Activated CD8-positive, alpha-beta memory T cell treated with anti-CD3 and anti-CD28 coated beads for 36 hours (primary cell): Measurements from ENCODE around the gene EIF2B2. TPM values are rescaled to one million over a fixed set of nuclear protein-coding genes. Genes with fewer than 3 reads are reported as not detected.

Experiments used
- CTCF ChIA-PET: fragments of 350-600 bp; sonication (Branson Sonifier 250); formaldehyde crosslinking; loops from one replicate; lab custom pipeline; 2021; ENCODE audit warnings: antibody characterized with exemption; lab: Charles Lee
- POLR2A ChIA-PET: fragments of 350-600 bp; sonication (Branson Sonifier 250); formaldehyde crosslinking; loops from one replicate; lab custom pipeline; 2021; ENCODE audit warnings: antibody characterized with exemption; lab: Charles Lee
- total RNA-seq, 2 experiments: library from RNA; stranded (reverse); gene quantifications; one replicate each; pipeline ENCODE4 v1.2.3, GENCODE V29; 2021

Gene EIF2B2
- total RNA-seq, 2 experiments from 2014 or later, result 62.6 to 64.1 TPM

DNA sequence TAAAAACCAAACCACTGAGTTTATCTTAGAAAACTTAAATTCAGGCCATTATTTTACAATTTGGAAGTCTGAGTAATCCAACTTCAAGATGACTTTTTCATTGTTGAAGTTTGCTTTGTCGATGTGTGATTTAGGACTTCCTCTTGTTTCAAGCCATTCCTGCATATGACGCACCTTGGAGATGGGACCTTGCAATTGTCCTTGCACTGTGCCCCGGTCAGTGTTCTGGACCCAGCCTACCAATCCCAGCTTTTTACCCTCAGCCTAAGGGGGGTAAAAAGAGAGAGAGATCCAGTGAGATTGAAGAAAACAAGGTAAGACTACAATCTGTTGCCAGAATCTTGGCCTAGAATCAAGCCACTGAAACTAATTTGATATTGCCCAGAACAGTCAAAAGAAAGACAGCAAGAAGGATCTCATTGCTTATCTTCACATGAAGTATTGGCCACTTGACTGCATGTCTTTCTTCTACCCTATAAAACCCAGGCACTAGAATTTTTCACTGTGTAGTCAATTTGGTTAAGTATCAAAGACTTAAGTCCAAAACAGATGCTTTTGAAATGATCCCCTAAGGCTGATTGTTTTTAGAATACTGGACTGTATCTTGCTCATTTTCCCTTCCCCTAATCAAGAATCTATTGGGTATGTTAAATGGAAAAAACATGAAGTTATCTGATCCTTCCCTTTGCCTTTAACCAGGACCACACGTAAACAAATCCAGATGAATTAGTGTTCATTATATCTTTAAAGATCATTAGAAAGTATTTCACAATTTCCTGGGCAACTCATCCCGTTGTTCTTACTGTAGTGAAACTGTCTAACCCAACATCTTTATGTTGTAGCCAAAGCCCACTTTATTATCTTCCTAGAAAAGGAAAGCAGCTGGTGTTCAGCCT, 50.9 kb downstream of the EIF2B2 start:
- POLR2A ChIA-PET, result no interaction called here
- CTCF ChIA-PET, result no interaction called here

DNA sequence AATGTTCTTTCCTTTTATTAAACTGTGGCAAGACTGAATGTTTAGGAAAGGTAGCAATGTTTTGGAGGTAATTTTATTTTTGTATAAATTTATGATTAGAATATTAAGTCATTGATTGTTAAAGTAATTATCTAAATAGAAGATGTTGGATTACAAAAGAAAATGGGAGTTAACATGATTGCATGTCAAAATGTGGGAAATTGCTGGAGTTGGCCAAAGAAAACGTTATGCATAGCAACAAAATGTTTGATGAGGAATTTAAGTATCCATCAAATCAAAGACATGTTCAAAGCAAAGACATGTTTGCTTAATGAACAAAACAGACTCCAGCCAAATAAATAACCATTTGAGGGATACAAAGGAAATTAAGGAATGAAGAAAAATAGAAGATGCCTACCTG, 51.7 kb downstream of the EIF2B2 start:
- ChIA-PET CTCF (no interaction called here), POLR2A (no interaction called here)

DNA sequence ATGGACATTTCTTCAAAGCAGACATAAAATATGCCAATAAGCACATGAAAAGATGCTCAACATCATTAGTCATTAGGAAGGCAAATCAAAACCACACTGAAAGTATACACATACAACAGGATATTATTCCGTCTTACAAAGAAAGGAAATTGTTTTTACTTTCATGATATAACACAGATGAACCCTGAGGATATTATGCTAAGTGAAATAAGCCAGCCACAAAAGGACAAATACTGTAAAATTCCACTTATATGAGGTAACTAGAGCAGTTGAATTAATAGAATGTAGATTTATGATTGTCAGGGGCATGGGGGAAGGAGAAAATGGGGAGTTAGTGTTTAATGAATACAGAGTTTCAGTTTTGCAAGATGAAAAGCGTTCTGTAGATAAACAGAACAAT, 56.9 kb downstream of the EIF2B2 start:
- ChIA-PET CTCF (interaction anchor here (0.6 to 0.7 kb wide), 2 partner anchors 19 to 47 kb away, joined by 3 to 5 read pairs; no protein-coding TSS in a partner anchor), POLR2A (no interaction called here)

DNA sequence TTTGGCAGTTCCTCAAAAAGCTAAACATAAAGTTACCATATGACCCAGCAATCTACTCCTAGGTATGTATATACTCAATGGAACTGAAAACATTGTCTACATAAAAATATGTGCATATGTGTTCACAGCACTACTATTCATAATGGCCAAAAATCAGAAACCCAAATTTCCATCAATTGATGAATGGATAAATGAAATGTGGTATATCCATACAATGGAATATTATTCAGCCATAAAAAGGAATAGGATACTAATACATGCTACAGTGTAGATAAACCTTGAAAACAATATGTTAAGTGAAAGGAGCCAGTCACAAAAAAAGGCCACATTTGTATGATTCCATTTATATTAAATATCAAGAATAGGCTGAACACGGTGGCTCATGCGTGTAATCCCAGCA, 57.7 kb downstream of the EIF2B2 start:
- ChIA-PET POLR2A (no interaction called here), CTCF (interaction anchor here (0.6 kb wide), 1 partner anchor 48 kb away, joined by 3 read pairs; no protein-coding TSS in a partner anchor)

Other genes with a start within 250 kb of the EIF2B2 start
- 10 to 100 TPM; 50.2 to 52.9 TPM for gene YLPM1, start 239.6 kb upstream of the EIF2B2 start, total RNA-seq
- under 1 TPM; 0.50 to 0.76 TPM for gene PROX2, start 126.8 kb upstream of the EIF2B2 start, total RNA-seq
- gene DLST, start 121.0 kb upstream of the EIF2B2 start, total RNA-seq, result 100 to 1,000 TPM; 144 to 156 TPM
- 1 to 10 TPM; 5.0 TPM for gene RPS6KL1, start 79.7 kb upstream of the EIF2B2 start, total RNA-seq
- gene PGF, start 47.3 kb upstream of the EIF2B2 start, total RNA-seq, result under 1 TPM in 1 of 2 experiments, not detected in 1; 0.17 TPM
- gene MLH3, start 48.5 kb downstream of the EIF2B2 start, total RNA-seq, result 10 to 100 TPM; 19.5 to 23.8 TPM
- 10 to 100 TPM; 41.6 to 42.0 TPM for gene ACYP1, start 61.1 kb downstream of the EIF2B2 start, total RNA-seq
- 1 to 10 TPM in 1 of 2 experiments, under 1 TPM in 1; 0.97 to 2.2 TPM for gene ZC2HC1C, start 66.7 kb downstream of the EIF2B2 start, total RNA-seq
- gene NEK9, start 124.1 kb downstream of the EIF2B2 start, total RNA-seq, result 10 to 100 TPM; 58.6 to 60.2 TPM
- 100 to 1,000 TPM; 176 to 184 TPM for gene TMED10, start 173.7 kb downstream of the EIF2B2 start, total RNA-seq